NT2/D1 (cell line): ENCODE results near the gene CX3CL1.

Experiments
- YY1 ChIP-seq: IDR thresholded peaks from 2 replicates; pipeline ENCODE4 v1.6.1; 2011; ENCODE audit not compliant: insufficient read length, insufficient read depth
- ZNF274 ChIP-seq: IDR thresholded peaks from 2 replicates; pipeline ENCODE4 v1.6.1; 2011; ENCODE audit warnings: mild to moderate bottlenecking, low read depth, low read length

DNA sequence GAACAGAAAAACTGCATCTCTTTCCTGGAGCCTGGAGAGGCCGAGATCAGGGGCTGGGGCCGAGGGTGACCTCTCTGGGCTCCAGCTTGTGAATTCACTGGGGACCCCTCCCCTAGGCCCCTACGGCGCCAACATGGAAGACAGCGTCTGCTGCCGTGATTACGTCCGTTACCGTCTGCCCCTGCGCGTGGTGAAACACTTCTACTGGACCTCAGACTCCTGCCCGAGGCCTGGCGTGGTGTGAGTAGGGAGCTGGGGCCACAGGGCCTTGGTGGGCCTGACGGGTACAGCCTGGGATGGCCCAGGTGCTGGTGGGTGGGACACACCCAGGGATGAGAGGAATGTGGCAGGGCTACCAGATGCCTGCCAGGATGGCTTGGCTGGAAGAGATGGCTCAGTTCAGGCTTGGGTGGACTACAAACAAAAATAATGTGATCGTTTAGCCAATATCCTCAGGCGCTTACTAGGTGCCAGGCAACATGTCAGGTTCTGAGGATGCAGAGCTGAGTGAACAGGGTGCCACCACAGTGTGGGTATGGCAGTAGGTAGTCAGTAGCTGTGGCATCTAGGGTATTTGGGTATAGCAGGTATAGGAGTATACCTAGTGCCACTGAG is 11.9 kb upstream of the CX3CL1 start:
- TF ChIP-seq ZNF274: no peak
- TF ChIP-seq YY1: no peak
